Brain microvascular endothelial cell (primary cell): ENCODE measurements around the gene B4GALNT3.

Experiments used
- DNase-seq: peaks from one replicate; pipeline ENCODE4 v3.0.0-alpha.2; 2020
- H3K27ac ChIP-seq: fragments of 250-450 bp; sonication (Bioruptor Pico); 2 replicates; pipeline ENCODE4 v1.5.1; 2020; ENCODE audit warnings: mild to moderate bottlenecking, moderate library complexity
- H3K27me3 ChIP-seq: fragments of 250-450 bp; sonication (Bioruptor Pico); replicated peaks from 2 replicates; pipeline ENCODE4 v1.5.1; 2020; ENCODE audit warnings: mild to moderate bottlenecking
- H3K36me3 ChIP-seq: fragments of 250-450 bp; sonication (Bioruptor Pico); replicated peaks from 2 replicates; pipeline ENCODE4 v1.5.1; 2020; ENCODE audit warnings: mild to moderate bottlenecking
- H3K4me3 ChIP-seq: 2 replicates; pipeline ENCODE4 v1.5.1; 2011; ENCODE audit warnings: low read depth, mild to moderate bottlenecking, control low read depth, low read length, moderate library complexity
- CTCF ChIP-seq: IDR thresholded peaks from 2 replicates; pipeline ENCODE4 v1.5.1; 2011; ENCODE audit warnings: low read depth, mild to moderate bottlenecking, moderate library complexity, low read length, control low read depth, inconsistent platforms; ENCODE audit errors: missing control alignments
- in situ Hi-C: cut with HindIII; loops from 2 replicates; pipeline ENCODE4 v1.10.0; 2017; ENCODE audit warnings: low sequenced_read_pairs, low pct_ligation_motif_present

The B4GALNT3 gene

GRCh38 chr12:457676-458075 is 2.1 kb upstream of the B4GALNT3 start:
- no peak for DNase-seq
- no peak overlapping the region for H3K27ac ChIP-seq
- no peak for TF ChIP-seq CTCF
- H3K4me3 ChIP-seq, result no peak overlapping the region
- H3K27me3 ChIP-seq, result peaks cover 41% of the 10 kb centered on the region
- in situ Hi-C loops, result no loop called here
- H3K36me3 ChIP-seq, result no peaks in the 10 kb centered on the region

GRCh38 chr12:459050-459429 is 699 bp upstream of the B4GALNT3 start:
- no peak overlapping the region for H3K27ac ChIP-seq
- no peaks in the 10 kb centered on the region for H3K36me3 ChIP-seq
- TF ChIP-seq CTCF, result no peak
- in situ Hi-C loops, result no loop called here
- peaks cover 48% of the 10 kb centered on the region for H3K27me3 ChIP-seq
- no peak overlapping the region for H3K4me3 ChIP-seq
- no peak for DNase-seq

GRCh38 chr12:460261-461230 is 807 bp downstream of the B4GALNT3 start:
- in situ Hi-C loops, result no loop called here
- Histone ChIP-seq H3K27me3 (peaks cover 51% of the 10 kb centered on the region), H3K27ac (no peak overlapping the region), H3K36me3 (no peaks in the 10 kb centered on the region), H3K4me3 (peak overlapping the region; percentile 39)
- no peak for DNase-seq
- TF ChIP-seq CTCF, result no peak

GRCh38 chr12:461425-461824 is 1.7 kb downstream of the B4GALNT3 start:
- no peak for DNase-seq
- H3K27ac ChIP-seq, result no peak overlapping the region
- no peaks in the 10 kb centered on the region for H3K36me3 ChIP-seq
- peaks cover 51% of the 10 kb centered on the region for H3K27me3 ChIP-seq
- no peak for TF ChIP-seq CTCF
- in situ Hi-C loops, result no loop called here
- no peak overlapping the region for H3K4me3 ChIP-seq

- in situ Hi-C loops, result no loop called here
- H3K4me3 ChIP-seq, result no peak overlapping the region
- no peaks in the 10 kb centered on the region for H3K36me3 ChIP-seq
- H3K27me3 ChIP-seq, result peaks cover 45% of the 10 kb centered on the region
- no peak for DNase-seq
- no peak for TF ChIP-seq CTCF
- no peak overlapping the region for H3K27ac ChIP-seq
These were observed 3.4 kb downstream of the B4GALNT3 start for GRCh38 chr12:462936-463705.
